HCT116 (cell line): ENCODE results near the gene ALDH1A2. TPM values are rescaled to one million over a fixed set of nuclear protein-coding genes. Genes with fewer than 3 reads are reported as not detected.

ENCODE experiments used
- ATAC-seq: fragments of 200-7000 bp; cut with Tn5 transposase; 2 replicates; pipeline ENCODE4 v1.9.1; 2020; ENCODE audit warnings: mild to moderate bottlenecking, moderate library complexity
- BruUV-seq: library from RNA; stranded (reverse); fragments of 400-500 nt; replicated peaks from 2 replicates; lab custom pipeline; 2021; lab: Mats Ljungman, UMichigan
- CTCF ChIA-PET: fragments of 300-600 bp; sonication (Branson Sonifier 250); formaldehyde crosslinking; loops from one replicate; lab custom pipeline; 2021; ENCODE audit warnings: antibody characterized with exemption; lab: Charles Lee
- POLR2A ChIA-PET: fragments of 300-600, 350-600 bp; sonication (Branson Sonifier 250); formaldehyde crosslinking; loops from one replicate; lab custom pipeline; 2021; ENCODE audit warnings: antibody characterized with exemption; lab: Charles Lee
- RAD21 ChIA-PET, 2 experiments: fragments of 300-600 bp; sonication (Branson Sonifier 250); formaldehyde crosslinking; loops; one replicate each; lab custom pipeline; 2023; ENCODE audit warnings: low total read pairs in 2 of 2; ENCODE audit not compliant: uncharacterized antibody in 2 of 2, unreplicated experiment in 2 of 2, low non-redundant PET in 1 of 2; lab: Charles Lee
- DNase-seq: peaks from one replicate; pipeline ENCODE4 v3.0.0-alpha.2; 2010; ENCODE audit warnings: low read depth, low spot score
- H2AFZ ChIP-seq: fragments of 200-600 bp; shearing (Covaris generic), sonication (generic); 2 replicates; pipeline ENCODE4 v1.6.1; 2017; ENCODE audit warnings: low read depth, mixed run types, mixed read lengths, antibody characterized with exemption, low read length; ENCODE audit not compliant: poor library complexity, severe bottlenecking
- H3K27ac ChIP-seq: 2 replicates; pipeline ENCODE4 v1.5.1; 2012; ENCODE audit warnings: low read depth, low read length
- H3K27me3 ChIP-seq: fragments of 200-600 bp; sonication (generic); 2 replicates; pipeline ENCODE4 v1.6.1; 2016; ENCODE audit warnings: mixed run types, low read length, mixed read lengths; ENCODE audit not compliant: insufficient read depth
- H3K36me3 ChIP-seq, 2 experiments: fragments of 200-500 bp in 1 of 2; fragments of 200-600 bp in 1 of 2; sonication (Bioruptor generic) in 1 of 2; sonication (generic) in 1 of 2; 2 replicates each; pipeline versions ENCODE4 v1.5.1 to v1.6.1; 2014 to 2016; ENCODE audit warnings: low read length in 2 of 2, inconsistent platforms in 1 of 2, mixed read lengths in 1 of 2, mixed run types in 1 of 2; ENCODE audit not compliant: insufficient read depth in 2 of 2, control insufficient read depth in 1 of 2
- H3K4me1 ChIP-seq, 2 experiments: fragments of 200-600 bp in 1 of 2; sonication (generic) in 1 of 2; 2 replicates each; pipeline versions ENCODE4 v1.5.1 to v1.6.1; 2012 to 2017; ENCODE audit warnings: low read length in 2 of 2, inconsistent platforms in 1 of 2, mild to moderate bottlenecking in 1 of 2, mixed read lengths in 1 of 2, mixed run types in 1 of 2, moderate library complexity in 1 of 2; ENCODE audit not compliant: insufficient read depth in 2 of 2, control insufficient read depth in 1 of 2
- H3K4me2 ChIP-seq: fragments of 200-600 bp; sonication (generic); 2 replicates; pipeline ENCODE4 v1.6.1; 2017; ENCODE audit warnings: mixed run types, low read length, mixed read lengths
- H3K4me3 ChIP-seq, 2 experiments: fragments of 200-600 bp in 1 of 2; sonication (generic) in 1 of 2; replicated peaks in 1 of 2; 2 replicates each; pipeline ENCODE4 v1.5.1; 2011 to 2016; ENCODE audit warnings: low read length in 2 of 2, control low read depth in 1 of 2, low read depth in 1 of 2, mild to moderate bottlenecking in 1 of 2, mixed read lengths in 1 of 2, mixed run types in 1 of 2
- H3K79me2 ChIP-seq: fragments of 200-600 bp; sonication (generic); 2 replicates; pipeline ENCODE4 v1.6.1; 2017; ENCODE audit warnings: mild to moderate bottlenecking, mixed run types, low read length, moderate library complexity, mixed read lengths; ENCODE audit not compliant: insufficient read depth
- H3K9ac ChIP-seq: fragments of 200-600 bp; sonication (generic); 2 replicates; pipeline ENCODE4 v1.6.1; 2016; ENCODE audit warnings: low read length, mixed read lengths
- H3K9me2 ChIP-seq: fragments of 200-600 bp; sonication (generic), shearing (Covaris generic); 2 replicates; pipeline ENCODE4 v1.6.1; 2017; ENCODE audit warnings: mixed run types, mild to moderate bottlenecking, moderate library complexity; ENCODE audit not compliant: insufficient read depth
- H3K9me3 ChIP-seq, 2 experiments: fragments of 200-500 bp in 1 of 2; fragments of 200-600 bp in 1 of 2; sonication (Bioruptor generic) in 1 of 2; sonication (generic) in 1 of 2; 2 replicates each; pipeline ENCODE4 v1.6.1; 2014 to 2017; ENCODE audit warnings: low read length in 2 of 2, mixed read lengths in 2 of 2, inconsistent platforms in 1 of 2, low read depth in 1 of 2, mild to moderate bottlenecking in 1 of 2, mixed run types in 1 of 2, moderate library complexity in 1 of 2; ENCODE audit not compliant: control insufficient read depth in 1 of 2, insufficient read depth in 1 of 2
- H4K20me1 ChIP-seq: fragments of 200-600 bp; sonication (generic), shearing (Covaris generic); 2 replicates; pipeline ENCODE4 v1.6.1; 2017; ENCODE audit warnings: mixed run types, mild to moderate bottlenecking, moderate library complexity; ENCODE audit not compliant: insufficient read depth
- ELF1 ChIP-seq: IDR thresholded peaks from 2 replicates; pipeline ENCODE4 v1.6.1; 2012; ENCODE audit warnings: low read depth, borderline replicate concordance
- EZH2 ChIP-seq: fragments of 200-600 bp; sonication (generic); IDR thresholded peaks from 2 replicates; pipeline ENCODE4 v1.6.1; 2017; ENCODE audit warnings: antibody characterized with exemption, mixed run types
- EZH2phosphoT487 ChIP-seq: fragments of 200-600 bp; IDR thresholded peaks from 2 replicates; pipeline ENCODE4 v1.6.1; 2018; ENCODE audit warnings: antibody characterized with exemption, borderline replicate concordance
- FOSL1 ChIP-seq: IDR thresholded peaks from 2 replicates; pipeline ENCODE4 v1.6.1; 2012; ENCODE audit warnings: low read depth
- POLR2AphosphoS5 ChIP-seq: IDR thresholded peaks from 2 replicates; pipeline ENCODE4 v1.6.1; 2011; ENCODE audit warnings: mild to moderate bottlenecking, low read depth, low read length, moderate library complexity
- SIN3A ChIP-seq: IDR thresholded peaks from 2 replicates; pipeline ENCODE4 v1.6.1; 2012; ENCODE audit warnings: low read depth
- SP1 ChIP-seq: IDR thresholded peaks from 2 replicates; pipeline ENCODE4 v1.6.1; 2012; ENCODE audit warnings: low read depth
- SRF ChIP-seq: IDR thresholded peaks from 2 replicates; pipeline ENCODE4 v1.6.1; 2012; ENCODE audit warnings: low read depth
- TCF7L2 ChIP-seq: IDR thresholded peaks from 2 replicates; pipeline ENCODE4 v1.7.0; 2011; ENCODE audit warnings: borderline replicate concordance, inconsistent platforms; ENCODE audit not compliant: insufficient read depth, insufficient read length; ENCODE audit errors: extremely low read depth
- ZFX ChIP-seq: fragments of 450-650 bp; IDR thresholded peaks from 2 replicates; pipeline ENCODE4 v1.6.1; 2017
- ZNF274 ChIP-seq: fragments of 200-500 bp; sonication (Bioruptor generic); IDR thresholded peaks from 2 replicates; pipeline ENCODE4 v1.6.1; 2014; ENCODE audit warnings: mild to moderate bottlenecking, low read depth, low read length, inconsistent platforms
- intact Hi-C: fragments of 100-400 bp; cut with micrococcal nuclease; formaldehyde crosslinking; loops from 2 replicates; pipeline ENCODE4 v1.10.0; 2022
- total RNA-seq: library from RNA; stranded (reverse); gene quantifications from one replicate; pipeline ENCODE4 v1.2.1, GENCODE V29; 2021; ENCODE audit not compliant: unreplicated experiment
- TF ChIP-seq, protein P1 (sequence below), 3 experiments: fragments of 200-600 bp in 1 of 3; sonication (generic) in 1 of 3; IDR thresholded peaks in 2 of 3; conservative IDR thresholded peaks in 1 of 3; 2 replicates each; pipeline ENCODE4 v1.5.1; 2012 to 2017; ENCODE audit warnings: low read depth in 2 of 3, low read length in 2 of 3, antibody characterized with exemption in 1 of 3, borderline replicate concordance in 1 of 3, control low read depth in 1 of 3, mild to moderate bottlenecking in 1 of 3, mixed read lengths in 1 of 3, mixed run types in 1 of 3, moderate library complexity in 1 of 3; ENCODE audit not compliant: insufficient read depth in 1 of 3
- TF ChIP-seq, protein P2 (sequence below): IDR thresholded peaks from 2 replicates; pipeline ENCODE4 v1.6.1; 2011; ENCODE audit warnings: mild to moderate bottlenecking, low read length, moderate library complexity; ENCODE audit not compliant: insufficient replicate concordance; ENCODE audit errors: extremely low read depth
- TF ChIP-seq, protein P3 (sequence below): IDR thresholded peaks from 2 replicates; pipeline ENCODE4 v1.6.1; 2012

Gene ALDH1A2
- total RNA-seq, 1 experiment from 2014 or later, result 1.7 TPM

DNA sequence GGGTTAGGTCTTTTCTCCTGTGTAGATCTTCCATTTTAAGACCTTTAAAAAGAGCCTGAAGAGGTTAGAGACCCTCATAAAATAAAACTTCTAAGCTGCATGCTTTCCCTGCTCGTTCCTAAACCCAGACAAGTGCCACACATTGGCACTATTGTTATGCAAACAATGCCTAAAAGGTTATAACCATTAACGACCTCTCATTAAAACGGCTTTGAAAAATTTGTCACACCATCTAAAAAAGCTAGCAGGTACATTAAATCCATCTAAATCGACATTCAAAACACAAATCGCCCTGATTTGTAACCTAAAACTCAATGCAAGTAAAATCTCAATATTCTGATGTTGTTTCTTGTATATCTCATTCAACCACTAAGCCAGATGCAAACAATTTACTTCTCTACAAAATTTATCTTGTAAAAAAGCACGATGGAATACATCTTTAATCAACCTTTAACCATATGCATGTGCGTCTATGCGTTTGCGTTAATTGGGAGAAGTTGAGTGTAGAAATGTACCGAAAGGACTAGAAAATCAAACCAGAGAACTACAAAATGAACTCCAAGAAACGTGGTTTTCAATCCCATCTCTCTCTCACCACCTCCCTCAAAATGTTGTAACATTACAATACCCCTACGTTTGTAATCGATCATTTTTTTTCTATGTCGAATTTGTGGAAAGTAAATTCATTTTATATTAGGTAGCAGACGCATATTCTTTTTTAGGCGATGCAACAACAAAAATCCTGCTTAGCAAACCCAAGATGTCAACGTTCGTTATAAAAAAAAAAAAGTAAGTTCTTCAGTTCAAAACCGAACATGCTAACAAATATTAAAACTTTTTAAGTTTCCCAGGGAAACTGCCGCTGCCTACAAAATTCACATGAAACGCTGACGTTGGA lies 1.2 kb downstream of the ALDH1A2 start:
- TF ChIP-seq ELF1, result no peak
- TF ChIP-seq ZNF274, result no peak
- no peak for TF ChIP-seq FOSL1
- TF ChIP-seq EZH2, result no peak
- TF ChIP-seq TCF7L2, result no peak
- TF ChIP-seq EZH2phosphoT487, result no peak
- TF ChIP-seq ZFX, result no peak
- TF ChIP-seq, protein P1, sequence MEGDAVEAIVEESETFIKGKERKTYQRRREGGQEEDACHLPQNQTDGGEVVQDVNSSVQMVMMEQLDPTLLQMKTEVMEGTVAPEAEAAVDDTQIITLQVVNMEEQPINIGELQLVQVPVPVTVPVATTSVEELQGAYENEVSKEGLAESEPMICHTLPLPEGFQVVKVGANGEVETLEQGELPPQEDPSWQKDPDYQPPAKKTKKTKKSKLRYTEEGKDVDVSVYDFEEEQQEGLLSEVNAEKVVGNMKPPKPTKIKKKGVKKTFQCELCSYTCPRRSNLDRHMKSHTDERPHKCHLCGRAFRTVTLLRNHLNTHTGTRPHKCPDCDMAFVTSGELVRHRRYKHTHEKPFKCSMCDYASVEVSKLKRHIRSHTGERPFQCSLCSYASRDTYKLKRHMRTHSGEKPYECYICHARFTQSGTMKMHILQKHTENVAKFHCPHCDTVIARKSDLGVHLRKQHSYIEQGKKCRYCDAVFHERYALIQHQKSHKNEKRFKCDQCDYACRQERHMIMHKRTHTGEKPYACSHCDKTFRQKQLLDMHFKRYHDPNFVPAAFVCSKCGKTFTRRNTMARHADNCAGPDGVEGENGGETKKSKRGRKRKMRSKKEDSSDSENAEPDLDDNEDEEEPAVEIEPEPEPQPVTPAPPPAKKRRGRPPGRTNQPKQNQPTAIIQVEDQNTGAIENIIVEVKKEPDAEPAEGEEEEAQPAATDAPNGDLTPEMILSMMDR (IDR thresholded peaks at IDR 0.05 in 2 of 3, conservative IDR thresholded peaks at IDR 0.05 in 1 of 3; ENCODE audit: borderline replicate concordance in 1 of 3, insufficient read depth in 1 of 3, low read depth in 2 of 3, low read length in 2 of 3), result no peak
- TF ChIP-seq, protein P2, sequence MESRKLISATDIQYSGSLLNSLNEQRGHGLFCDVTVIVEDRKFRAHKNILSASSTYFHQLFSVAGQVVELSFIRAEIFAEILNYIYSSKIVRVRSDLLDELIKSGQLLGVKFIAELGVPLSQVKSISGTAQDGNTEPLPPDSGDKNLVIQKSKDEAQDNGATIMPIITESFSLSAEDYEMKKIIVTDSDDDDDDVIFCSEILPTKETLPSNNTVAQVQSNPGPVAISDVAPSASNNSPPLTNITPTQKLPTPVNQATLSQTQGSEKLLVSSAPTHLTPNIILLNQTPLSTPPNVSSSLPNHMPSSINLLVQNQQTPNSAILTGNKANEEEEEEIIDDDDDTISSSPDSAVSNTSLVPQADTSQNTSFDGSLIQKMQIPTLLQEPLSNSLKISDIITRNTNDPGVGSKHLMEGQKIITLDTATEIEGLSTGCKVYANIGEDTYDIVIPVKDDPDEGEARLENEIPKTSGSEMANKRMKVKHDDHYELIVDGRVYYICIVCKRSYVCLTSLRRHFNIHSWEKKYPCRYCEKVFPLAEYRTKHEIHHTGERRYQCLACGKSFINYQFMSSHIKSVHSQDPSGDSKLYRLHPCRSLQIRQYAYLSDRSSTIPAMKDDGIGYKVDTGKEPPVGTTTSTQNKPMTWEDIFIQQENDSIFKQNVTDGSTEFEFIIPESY, result no peak
- no peak for TF ChIP-seq SP1
- TF ChIP-seq POLR2AphosphoS5, result no peak
- TF ChIP-seq SRF, result no peak
- TF ChIP-seq SIN3A, result no peak
- TF ChIP-seq, protein P3, sequence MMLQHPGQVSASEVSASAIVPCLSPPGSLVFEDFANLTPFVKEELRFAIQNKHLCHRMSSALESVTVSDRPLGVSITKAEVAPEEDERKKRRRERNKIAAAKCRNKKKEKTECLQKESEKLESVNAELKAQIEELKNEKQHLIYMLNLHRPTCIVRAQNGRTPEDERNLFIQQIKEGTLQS, result no peak
- TF ChIP-seq, all 23 proteins: peak for 0
- DNase-seq (no peak), ATAC-seq (no peak)
- ChIA-PET POLR2A (no interaction called here), CTCF (interaction anchor here (1.1 kb wide), 1 partner anchor 8 kb away, joined by 3 read pairs; no protein-coding TSS in a partner anchor), RAD21 (no interaction called here)
- H3K9me3 ChIP-seq, result no peaks in the 10 kb centered on the region
- no peaks in the 10 kb centered on the region for H4K20me1 ChIP-seq
- no peaks in the 10 kb centered on the region for H3K36me3 ChIP-seq
- no peak overlapping the region for H3K9ac ChIP-seq
- no peak overlapping the region for H2AFZ ChIP-seq
- intact Hi-C loops, result no loop called here
- no TSS peak for BruUV-seq
- H3K4me2 ChIP-seq, result no peak overlapping the region
- no peaks in the 10 kb centered on the region for H3K27me3 ChIP-seq
- H3K79me2 ChIP-seq, result no peaks in the 10 kb centered on the region
- no peaks in the 10 kb centered on the region for H3K9me2 ChIP-seq
- H3K4me3 ChIP-seq, result no peak overlapping the region
- H3K27ac ChIP-seq, result no peak overlapping the region
- H3K4me1 ChIP-seq, result peaks cover 0 to 7% of the 10 kb centered on the region in 2 experiments; a peak in 1 of 4 replicates
